Activated CD8-positive, alpha-beta memory T cell treated with anti-CD3 and anti-CD28 coated beads for 36 hours (primary cell): ENCODE data around the gene SRC. TPM values are rescaled to one million over a fixed set of nuclear protein-coding genes. Genes with fewer than 3 reads are reported as not detected.
"Not testable (repeated sequence)": the region's sequence is repeated elsewhere in the genome, so short reads cannot be mapped to it uniquely, and the experiment has no call there.

ENCODE experiments used
- CTCF ChIA-PET: fragments of 350-600 bp; sonication (Branson Sonifier 250); formaldehyde crosslinking; loops from one replicate; lab custom pipeline; 2021; ENCODE audit warnings: antibody characterized with exemption; lab: Charles Lee
- POLR2A ChIA-PET: fragments of 350-600 bp; sonication (Branson Sonifier 250); formaldehyde crosslinking; loops from one replicate; lab custom pipeline; 2021; ENCODE audit warnings: antibody characterized with exemption; lab: Charles Lee
- total RNA-seq, 2 experiments: library from RNA; stranded (reverse); gene quantifications; one replicate each; pipeline ENCODE4 v1.2.3, GENCODE V29; 2021

Gene SRC
- total RNA-seq, 2 experiments from 2014 or later: 2.3 to 3.2 TPM

DNA sequence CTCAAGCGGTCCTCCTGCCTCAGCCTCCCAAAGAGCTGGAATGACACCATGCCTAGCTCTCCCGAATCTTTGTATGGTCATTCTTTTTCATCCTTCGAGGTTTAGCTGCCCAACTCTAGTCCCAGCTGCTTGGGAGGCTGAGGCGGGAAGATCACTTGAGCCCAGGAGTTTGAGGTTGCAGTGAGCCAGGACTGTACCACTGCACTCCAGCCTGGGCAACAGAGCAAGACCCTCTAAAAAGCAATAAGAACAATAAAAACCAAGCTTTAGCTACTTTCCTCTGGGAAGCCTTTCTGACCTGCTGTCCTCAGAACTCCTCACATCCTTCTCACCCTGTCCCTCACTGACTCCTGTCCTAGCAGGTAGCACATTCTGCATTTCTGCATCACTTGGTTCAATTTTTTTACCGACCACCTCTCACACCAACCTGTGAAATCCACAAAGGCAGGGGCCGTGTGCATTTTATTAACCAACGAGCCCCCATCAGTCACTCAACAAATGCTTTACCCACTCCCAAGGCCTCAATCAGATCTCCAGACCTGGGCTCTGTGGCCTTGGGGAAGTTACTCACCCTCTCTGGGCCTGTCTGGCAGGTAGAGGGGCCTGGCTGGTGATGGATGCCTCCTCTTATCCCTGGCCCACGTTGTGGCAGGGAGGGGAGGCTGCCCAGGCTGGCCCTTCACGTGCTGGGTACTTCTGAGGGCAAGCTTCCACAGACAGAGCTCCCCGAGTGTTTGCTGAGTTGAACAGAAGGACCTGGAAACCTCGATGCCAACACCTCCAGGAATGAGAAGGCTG, 14.7 kb upstream of the SRC start:
- CTCF ChIA-PET: no interaction called here
- POLR2A ChIA-PET: no interaction called here

DNA sequence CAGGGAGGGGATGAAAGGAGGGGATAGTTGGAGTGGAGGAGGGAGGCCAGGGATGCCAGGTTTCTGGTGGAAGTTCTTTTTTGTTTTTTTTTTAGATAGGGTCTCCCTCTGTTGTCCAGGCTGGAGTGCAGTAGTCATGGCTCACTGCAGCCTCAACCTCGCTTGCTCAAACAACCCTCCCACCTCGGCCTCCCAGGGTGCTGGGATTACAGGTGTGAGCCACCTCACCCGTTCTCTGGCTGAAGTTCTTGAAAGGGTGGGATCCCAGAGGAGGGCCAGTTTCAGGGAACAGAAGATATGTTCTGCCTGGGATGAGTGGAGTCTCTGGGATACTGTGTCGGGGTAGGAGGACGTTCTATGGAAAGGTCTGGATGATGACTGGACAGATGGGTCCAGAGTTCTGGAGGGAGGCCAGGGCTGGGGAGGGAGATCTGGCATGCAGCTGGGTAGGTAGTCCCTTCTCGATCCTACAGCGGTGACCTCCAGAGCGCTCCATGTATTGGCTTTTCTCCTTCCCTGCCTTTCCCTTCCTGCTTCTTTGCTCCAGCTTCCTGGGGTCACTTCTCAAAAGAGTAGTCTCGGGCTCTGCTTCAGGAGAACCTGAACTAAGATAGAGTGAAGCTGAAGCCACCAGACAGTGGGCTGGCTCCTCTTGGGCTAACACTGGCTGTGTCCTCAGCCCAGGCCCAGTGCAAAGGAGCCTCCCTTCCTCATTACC, 12.7 kb upstream of the SRC start:
- ChIA-PET POLR2A (no interaction called here), CTCF (no interaction called here)

DNA sequence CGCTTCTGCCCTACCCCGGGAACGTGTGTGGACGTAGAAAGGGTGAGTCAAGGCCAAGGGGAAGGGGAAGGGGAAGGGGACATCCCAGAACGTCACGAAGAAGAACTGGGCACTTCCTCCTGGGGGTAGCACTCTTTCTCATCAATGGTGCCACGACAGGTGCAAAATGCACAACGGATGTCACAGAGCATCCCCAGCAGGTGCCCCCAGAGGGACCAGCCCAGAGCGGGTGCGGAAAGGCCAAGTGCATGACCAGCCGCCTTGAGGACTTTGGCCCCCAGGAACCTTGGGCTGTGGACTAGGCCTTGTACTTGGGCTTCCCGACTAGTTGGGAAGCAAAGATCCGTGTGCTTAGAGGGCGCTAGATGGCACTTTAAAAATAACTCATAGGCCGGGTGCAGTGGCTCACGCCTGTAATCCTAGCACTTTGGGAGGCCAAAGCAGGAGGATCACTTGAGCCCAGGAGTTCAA, 12.1 kb upstream of the SRC start:
- CTCF ChIA-PET: no interaction called here
- POLR2A ChIA-PET: no interaction called here

DNA sequence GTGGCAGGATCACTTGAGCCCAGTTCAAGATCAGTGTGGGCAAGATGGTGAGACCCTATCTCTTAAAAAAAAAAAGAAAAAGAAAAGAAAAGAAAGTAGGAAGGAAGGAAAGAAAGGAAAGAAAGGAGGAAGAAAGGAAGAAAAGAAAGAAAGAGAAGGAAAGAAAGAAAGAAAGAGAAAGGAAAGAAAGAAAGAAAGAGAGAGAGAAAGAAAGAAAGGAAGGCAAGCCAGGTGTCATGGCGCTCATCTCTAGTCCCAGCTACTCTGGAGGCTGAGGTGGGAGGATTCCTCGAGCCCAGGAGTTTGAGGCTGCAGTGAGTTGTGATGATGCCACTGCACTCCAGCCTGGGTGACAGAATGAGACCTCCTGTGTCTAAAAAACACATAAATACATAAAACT, 11.5 kb upstream of the SRC start:
- POLR2A ChIA-PET: no interaction called here
- CTCF ChIA-PET: interaction anchor here (0.6 kb wide), 1 partner anchor 194 kb away, joined by 3 read pairs; no protein-coding TSS in a partner anchor

DNA sequence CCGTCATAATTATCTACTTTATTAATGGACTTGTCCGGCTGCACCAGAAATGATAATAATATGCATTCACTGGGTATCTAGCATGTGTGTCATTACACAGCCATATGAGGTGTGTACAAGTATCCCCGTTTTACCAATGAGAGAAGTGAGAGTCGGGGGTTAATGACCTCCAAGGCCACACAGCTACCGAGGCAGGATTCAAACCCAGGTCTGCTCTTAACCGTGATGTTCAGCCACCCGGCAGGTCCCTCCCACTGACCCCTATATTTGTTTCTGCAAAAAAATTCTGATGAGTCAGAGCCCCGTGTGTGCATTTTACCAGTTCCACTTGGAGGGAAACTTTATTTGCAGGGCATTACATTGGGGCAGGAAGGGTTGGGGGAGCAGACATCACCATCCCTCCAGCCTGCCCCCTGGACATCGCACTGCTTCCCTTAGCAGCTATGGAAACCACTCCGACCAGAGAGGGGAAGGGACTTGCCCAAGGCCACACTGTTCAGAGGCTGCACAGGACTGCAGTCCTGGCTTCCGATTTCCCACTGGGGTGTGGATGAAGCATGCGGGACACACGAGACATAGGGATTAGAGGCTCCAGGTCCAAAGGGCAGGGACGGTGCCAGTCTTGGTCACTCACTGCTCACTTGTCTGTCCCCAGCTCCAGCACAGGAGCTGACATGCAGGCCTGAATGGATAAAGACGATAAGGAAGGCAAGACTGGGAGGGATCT, 10.1 kb upstream of the SRC start:
- ChIA-PET POLR2A (interaction anchor here (0.7 kb wide), 1 partner anchor 24 kb away, joined by 6 read pairs; no protein-coding TSS in a partner anchor), CTCF (interaction anchor here (0.7 to 1.3 kb wide), 2 partner anchors 37 to 753 kb away, joined by 3 read pairs; no protein-coding TSS in a partner anchor)

GRCh38 chr20:37336369-37337207, 9.4 kb upstream of the SRC start:
- CTCF ChIA-PET: interaction anchor here (1.3 kb wide), 1 partner anchor 36 kb away, joined by 3 read pairs; no protein-coding TSS in a partner anchor
- POLR2A ChIA-PET: interaction anchor here (0.7 kb wide), 1 partner anchor 247 kb away, joined by 5 read pairs; no protein-coding TSS in a partner anchor

GRCh38 chr20:37337208-37337991, 8.5 kb upstream of the SRC start:
- CTCF ChIA-PET: no interaction called here

DNA sequence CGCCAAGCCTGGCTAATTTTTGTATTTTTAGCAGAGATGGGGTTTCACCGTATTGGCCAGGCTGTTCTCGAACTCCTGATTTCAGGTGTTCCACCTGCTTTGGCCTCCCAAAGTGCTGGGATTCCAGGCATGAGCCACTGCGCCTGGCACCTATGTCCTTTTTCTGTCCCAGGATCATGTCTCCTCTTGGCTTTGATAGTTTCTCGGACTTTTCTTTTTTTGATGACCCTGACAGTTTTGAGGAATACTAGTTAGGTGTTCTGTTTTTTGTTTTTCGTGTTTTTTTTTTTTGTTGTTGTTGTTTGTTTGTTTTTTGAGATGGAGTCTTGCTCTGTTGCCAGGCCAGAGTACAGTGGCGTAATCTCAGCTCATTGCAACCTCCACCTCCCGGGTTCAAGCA, 7.6 kb upstream of the SRC start:
- POLR2A ChIA-PET: not testable (repeated sequence)
- CTCF ChIA-PET: interaction anchor here (0.6 to 1.2 kb wide), 2 partner anchors 22 to 1544 kb away, joined by 3 to 4 read pairs; no protein-coding TSS in a partner anchor

More at GRCh38 chr20:37337208-37337991, 8.5 kb upstream of the SRC start:
- POLR2A ChIA-PET: interaction anchor here (0.7 kb wide), 1 partner anchor 248 kb away, joined by 5 read pairs; no protein-coding TSS in a partner anchor

DNA sequence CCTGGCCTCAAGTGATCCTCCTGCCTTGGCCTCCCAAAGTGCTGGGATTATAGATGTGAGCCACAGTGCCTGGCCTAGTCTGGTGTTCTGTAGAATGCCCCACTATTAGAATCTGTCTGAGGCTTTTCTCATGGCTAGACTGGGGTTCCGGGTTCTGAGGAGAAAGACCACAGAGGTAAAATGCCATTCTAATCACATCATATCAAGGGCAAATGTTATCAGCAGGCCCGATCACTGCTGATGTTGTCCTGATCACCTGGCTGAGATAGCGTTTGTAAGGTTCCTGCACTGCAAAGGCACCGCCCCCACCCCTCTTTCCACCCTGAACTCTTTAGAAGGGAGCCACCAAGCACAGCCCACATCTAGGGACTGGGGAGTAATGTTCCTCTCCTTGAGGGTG, 6.7 kb upstream of the SRC start:
- ChIA-PET POLR2A (no interaction called here), CTCF (interaction anchor here (1.2 kb wide), 1 partner anchor 23 kb away, joined by 4 read pairs; no protein-coding TSS in a partner anchor)

GRCh38 chr20:37339764-37340109, 6.2 kb upstream of the SRC start:
- CTCF ChIA-PET, POLR2A ChIA-PET: not testable (repeated sequence)

DNA sequence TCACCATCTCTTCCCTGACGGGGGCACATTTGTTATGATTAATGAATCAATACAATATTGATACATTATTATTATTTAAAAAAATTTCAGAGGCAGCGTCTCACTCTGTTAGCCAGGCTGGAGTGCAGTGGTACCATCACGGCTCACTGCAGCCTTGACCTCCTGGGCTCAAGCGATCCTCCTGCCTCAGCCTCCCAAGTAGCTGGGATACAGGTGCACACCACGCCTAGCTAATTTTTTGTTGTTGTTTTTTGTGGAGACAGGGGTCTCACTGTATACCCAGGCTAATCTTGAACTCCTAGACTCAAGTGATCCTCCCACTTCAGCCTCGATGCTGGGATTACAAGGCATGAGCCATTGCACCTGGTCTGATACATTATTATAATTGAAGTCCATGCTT, 4.9 kb upstream of the SRC start:
- POLR2A ChIA-PET: no interaction called here
- CTCF ChIA-PET: no interaction called here

DNA sequence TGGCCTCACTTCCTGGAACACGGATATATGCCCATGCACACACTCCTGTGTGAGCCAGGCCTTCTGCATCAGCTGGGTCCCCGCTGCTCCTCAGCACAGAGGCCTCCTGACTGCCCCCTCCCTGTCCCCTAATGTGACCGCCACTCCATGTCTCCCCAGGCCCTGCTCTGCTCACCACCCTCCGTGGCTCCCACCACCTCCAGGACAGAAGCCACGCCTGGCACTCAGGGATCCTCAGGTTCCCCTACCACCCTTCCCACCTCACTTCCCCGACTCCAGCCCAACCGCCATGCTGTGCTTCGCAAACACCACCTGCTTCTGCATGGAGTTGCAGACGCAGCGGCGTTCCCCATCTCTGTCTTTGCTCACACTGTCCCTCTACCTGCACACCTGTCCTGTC, 4.3 kb upstream of the SRC start:
- ChIA-PET POLR2A (no interaction called here), CTCF (no interaction called here)

DNA sequence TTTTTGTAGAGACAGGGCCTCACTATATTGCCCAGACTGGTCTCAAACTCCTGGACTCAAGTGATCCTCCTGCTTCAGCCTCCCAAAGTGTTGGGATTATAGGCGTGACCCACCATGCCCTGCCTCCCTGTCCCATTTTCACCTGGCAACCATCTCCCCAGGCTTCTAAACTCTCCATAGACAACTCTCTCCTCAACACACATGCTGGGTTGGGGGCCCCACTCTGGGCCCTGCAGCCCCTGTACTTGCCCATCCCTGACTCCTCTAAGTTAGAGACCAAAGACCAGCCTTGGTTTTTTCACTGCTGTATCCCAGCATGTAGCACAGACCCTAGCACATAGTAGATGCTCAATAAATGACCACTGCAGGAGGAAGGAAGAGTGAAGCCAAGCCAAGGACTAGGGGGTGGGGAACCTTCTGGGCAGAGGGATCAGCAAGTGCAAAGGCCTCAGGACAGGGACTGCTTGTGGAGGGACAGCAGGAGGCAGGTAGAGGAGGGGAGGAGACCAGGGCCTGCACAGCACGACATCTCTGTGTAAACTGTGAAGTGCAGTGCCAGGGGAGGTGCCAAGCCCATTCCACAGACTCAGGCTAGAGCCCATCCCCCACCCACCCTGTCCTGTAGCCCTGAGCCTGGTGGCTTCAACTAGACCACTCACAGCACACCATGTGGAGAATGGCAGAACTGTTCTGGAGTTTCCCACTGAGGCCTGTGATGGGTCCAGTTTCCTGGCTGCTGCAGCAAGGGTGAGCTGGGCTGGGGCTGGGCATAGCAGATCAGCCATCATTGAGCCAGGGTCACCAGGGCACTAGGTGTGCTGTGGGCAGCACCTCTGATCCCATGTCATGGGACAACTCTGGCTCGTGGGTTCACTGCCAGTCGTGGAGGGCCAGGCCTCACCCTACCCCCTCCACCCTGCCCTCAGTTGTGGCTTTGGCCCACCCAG, 3.4 kb upstream of the SRC start:
- POLR2A ChIA-PET: no interaction called here
- CTCF ChIA-PET: no interaction called here

GRCh38 chr20:37343212-37343993, 2.5 kb upstream of the SRC start:
- POLR2A ChIA-PET: no interaction called here
- CTCF ChIA-PET: no interaction called here

- POLR2A ChIA-PET: no interaction called here
- CTCF ChIA-PET: no interaction called here
These were observed 2.0 kb upstream of the SRC start for GRCh38 chr20:37343994-37344355.
